PC-3 (cell line): Measurements from ENCODE around the gene ZNF43. TPM values are rescaled to one million over a fixed set of nuclear protein-coding genes. Genes with fewer than 3 reads are reported as not detected.
A peak's percentile ranks its signal among the peaks of the same experiment; 100 is the strongest.
"Not testable (repeated sequence)": the region's sequence is repeated elsewhere in the genome, so short reads cannot be mapped to it uniquely, and the experiment has no call there.

Source experiments
- ATAC-seq: fragments of 200-7000 bp; cut with Tn5 transposase; 2 replicates; pipeline ENCODE4 v1.9.1; 2020; ENCODE audit warnings: mild to moderate bottlenecking, moderate library complexity
- Bru-seq: library from RNA; stranded (reverse); fragments of 400-500 nt; gene quantifications from one replicate; lab custom pipeline; 2021; lab: Mats Ljungman, UMichigan
- BruChase-seq, 2 experiments: library from RNA; stranded (reverse); fragments of 400-500 nt; gene quantifications; one replicate each; lab custom pipeline; 2021; lab: Mats Ljungman, UMichigan
- BruUV-seq: library from RNA; stranded (reverse); fragments of 400-500 nt; replicated peaks from 2 replicates; lab custom pipeline; 2021; lab: Mats Ljungman, UMichigan
- CTCF ChIA-PET: fragments of 300-600 bp; sonication (Branson Sonifier 250); formaldehyde crosslinking; loops from one replicate; lab custom pipeline; 2022; ENCODE audit warnings: antibody characterized with exemption; lab: Charles Lee
- POLR2A ChIA-PET: fragments of 300-600 bp; sonication (Branson Sonifier 250); formaldehyde crosslinking; loops from one replicate; lab custom pipeline; 2022; ENCODE audit warnings: antibody characterized with exemption; ENCODE audit not compliant: unreplicated experiment; lab: Charles Lee
- DNase-seq: peaks from one replicate; pipeline ENCODE4 v3.0.0-alpha.2; 2015
- H2AFZ ChIP-seq: fragments of 300-600 bp; sonication (generic); 2 replicates; pipeline ENCODE4 v1.6.0; 2016; ENCODE audit warnings: antibody characterized with exemption, low read length
- H3F3A ChIP-seq: fragments of 300-600 bp; sonication (generic); one replicate; pipeline ENCODE4 v1.6.0; 2017; ENCODE audit warnings: antibody characterized with exemption, low read length, control low read depth, mild to moderate bottlenecking; ENCODE audit not compliant: unreplicated experiment
- H3K27ac ChIP-seq: fragments of 300-600 bp; sonication (generic); 2 replicates; pipeline ENCODE4 v1.5.1; 2016; ENCODE audit warnings: mild to moderate bottlenecking, low read length
- H3K27me3 ChIP-seq: fragments of 300-600 bp; sonication (generic); 2 replicates; pipeline ENCODE4 v1.6.1; 2016; ENCODE audit warnings: low read length, mixed read lengths
- H3K36me3 ChIP-seq: fragments of 300-600 bp; sonication (generic); 2 replicates; pipeline ENCODE4 v1.6.1; 2016; ENCODE audit warnings: low read depth, mixed run types, low read length, mixed read lengths
- H3K4me1 ChIP-seq: fragments of 300-600 bp; sonication (generic); 2 replicates; pipeline ENCODE4 v1.5.1; 2016; ENCODE audit warnings: low read length; ENCODE audit not compliant: insufficient read depth
- H3K4me2 ChIP-seq: fragments of 300-600 bp; sonication (generic); 2 replicates; pipeline ENCODE4 v1.6.0; 2016; ENCODE audit warnings: low read length
- H3K4me3 ChIP-seq: fragments of 300-600 bp; sonication (generic); 2 replicates; pipeline ENCODE4 v1.5.1; 2016; ENCODE audit warnings: mild to moderate bottlenecking, low read length, mixed read lengths
- H3K79me2 ChIP-seq: fragments of 300-600 bp; sonication (generic); 2 replicates; pipeline ENCODE4 v1.6.1; 2017; ENCODE audit warnings: low read length, mixed read lengths
- H3K9ac ChIP-seq: fragments of 300-600 bp; sonication (generic); 2 replicates; pipeline ENCODE4 v1.6.0; 2016; ENCODE audit warnings: mild to moderate bottlenecking, low read length
- H3K9me2 ChIP-seq: fragments of 300-600 bp; sonication (generic); replicated peaks from 2 replicates; pipeline ENCODE4 v1.6.1; 2016; ENCODE audit warnings: mixed run types, low read length, mixed read lengths
- H3K9me3 ChIP-seq: fragments of 300-600 bp; sonication (generic); 2 replicates; pipeline ENCODE4 v1.6.1; 2016; ENCODE audit warnings: low read length, mixed read lengths
- H4K20me1 ChIP-seq: fragments of 300-600 bp; sonication (generic); 2 replicates; pipeline ENCODE4 v1.6.1; 2016; ENCODE audit warnings: low read length, mixed read lengths
- CTCF ChIP-seq: fragments of 300-600 bp; sonication (generic); conservative IDR thresholded peaks from 2 replicates; pipeline ENCODE4 v1.5.1; 2017; ENCODE audit warnings: antibody characterized with exemption, low read depth, mild to moderate bottlenecking, low read length
- EZH2 ChIP-seq: fragments of 300-600 bp; sonication (generic); IDR thresholded peaks from one replicate; pipeline ENCODE4 v1.6.1; 2017; ENCODE audit warnings: antibody characterized with exemption, mild to moderate bottlenecking, low read length; ENCODE audit not compliant: unreplicated experiment
- EZH2phosphoT487 ChIP-seq: fragments of 300-600 bp; sonication (generic); IDR thresholded peaks from 2 replicates; pipeline ENCODE4 v1.6.1; 2018; ENCODE audit warnings: mild to moderate bottlenecking, antibody characterized with exemption, low read length, borderline replicate concordance
- intact Hi-C: fragments of 100-400 bp; cut with micrococcal nuclease; formaldehyde crosslinking; loops from 2 replicates; pipeline ENCODE4 v1.9.0; 2023
- long read RNA-seq: library from polyadenylated mRNA; unstranded; transcript quantifications from one replicate; pipeline ENCODE4 v2.0.0, GENCODE V29; 2021; ENCODE audit not compliant: unreplicated experiment
- total RNA-seq: library from RNA; depleted of rRNA; stranded (reverse); fragments of >200 nt; gene quantifications from 2 replicates; pipeline ENCODE4 v1.2.3, GENCODE V29; 2014; rRNA removed

Gene ZNF43
- total RNA-seq = 1.4 and 1.9 TPM in 2 replicates
- percentile 53 among the genes with signal in this experiment for Bru-seq, nascent RNA
- BruChase-seq, experiment 1, labeled RNA remaining after a 6-hour chase = percentile 48 among the genes with signal in this experiment
- percentile 53 among the genes with signal in this experiment for BruChase-seq, experiment 2, labeled RNA remaining after a 2-hour chase
- long read RNA-seq, partial matches to known transcripts = 0 of 7 reads
- long read RNA-seq, other reads (novel, unspliced or antisense) = 2 of 7 reads

GRCh38 chr19:21835810-21836444, at the start of gene ZNF43:
Gene ZNF43 (minus strand): TSS chr19:21836182. CDS start chr19:21836038, 144 bp downstream.
- ATAC-seq (peak; percentile 90), DNase-seq (peak; percentile 46)
- peak within 1 kb of the TSS; percentile 9; the same call in 1 of the 2 replicates for H2AFZ ChIP-seq
- no peaks in the 10 kb centered on the region for H3K9me2 ChIP-seq
- intact Hi-C loops = no loop called here
- H3K4me3 ChIP-seq = peak within 1 kb of the TSS; percentile 49
- H3K36me3 ChIP-seq = no peaks in the 10 kb centered on the region
- 0 out of 2 replicates have a peak within 1 kb of the TSS, but pooled peaks have one; percentile 16 for H3K4me2 ChIP-seq
- H3K27ac ChIP-seq = 0 out of 2 replicates have a peak within 1 kb of the TSS, but pooled peaks have one; percentile 9
- no peaks in the 10 kb centered on the region for H3K4me1 ChIP-seq
- H3F3A ChIP-seq = no peaks in the 10 kb centered on the region
- POLR2A ChIA-PET = interaction anchor here (1.0 kb wide), 1 partner anchor 16 kb away, joined by 4 read pairs; no protein-coding TSS in a partner anchor
- no peaks in the 10 kb centered on the region for H3K79me2 ChIP-seq
- peak within 1 kb of the TSS; percentile 43; the same call in 1 of the 2 replicates for H3K9ac ChIP-seq
- peaks cover 11% of the 10 kb centered on the region; the same call in 1 of the 2 replicates for H3K9me3 ChIP-seq
- no peaks in the 10 kb centered on the region for H3K27me3 ChIP-seq
- CTCF ChIA-PET = no interaction called here
- no peaks in the 10 kb centered on the region for H4K20me1 ChIP-seq
- TF ChIP-seq EZH2 = no peak
- TSS peak; percentile 88 for BruUV-seq

- H3K9me2 ChIP-seq, H3K9ac ChIP-seq, H3K27me3 ChIP-seq, H3K27ac ChIP-seq, CTCF ChIA-PET, H3K4me3 ChIP-seq, POLR2A ChIA-PET, H3K4me2 ChIP-seq, H3K79me2 ChIP-seq, DNase-seq, BruUV-seq, H3K9me3 ChIP-seq, H4K20me1 ChIP-seq, H3F3A ChIP-seq, ATAC-seq, H2AFZ ChIP-seq, H3K36me3 ChIP-seq, intact Hi-C loops, H3K4me1 ChIP-seq: not testable (repeated sequence)
Observed at GRCh38 chr19:21885516-21885915, 49.5 kb upstream of the ZNF43 start.

- H3K9me2 ChIP-seq, POLR2A ChIA-PET, H3K9ac ChIP-seq, H3K27me3 ChIP-seq, H2AFZ ChIP-seq, H4K20me1 ChIP-seq, H3K79me2 ChIP-seq, intact Hi-C loops, H3K4me3 ChIP-seq, DNase-seq, H3K9me3 ChIP-seq, H3K27ac ChIP-seq, BruUV-seq, H3K4me2 ChIP-seq, CTCF ChIA-PET, ATAC-seq, H3K4me1 ChIP-seq, H3K36me3 ChIP-seq, H3F3A ChIP-seq: not testable (repeated sequence)
Observed at GRCh38 chr19:21884786-21885185, 48.8 kb upstream of the ZNF43 start.

- ChIA-PET CTCF (no interaction called here), POLR2A (no interaction called here)
- H3K4me1 ChIP-seq = no peaks in the 10 kb centered on the region
- H3K9me3 ChIP-seq = peaks cover 5% of the 10 kb centered on the region; the same call in 1 of the 2 replicates
- no peaks in the 10 kb centered on the region for H3K79me2 ChIP-seq
- no peaks in the 10 kb centered on the region for H3F3A ChIP-seq
- H3K27me3 ChIP-seq = no peaks in the 10 kb centered on the region
- no peaks in the 10 kb centered on the region for H3K36me3 ChIP-seq
- no TSS peak for BruUV-seq
- no peaks in the 10 kb centered on the region for H3K9me2 ChIP-seq
- intact Hi-C loops = no loop called here
- DNase-seq (no peak), ATAC-seq (no peak)
- H3K9ac ChIP-seq = no peak overlapping the region
- no peak overlapping the region for H3K4me2 ChIP-seq
- no peak overlapping the region for H2AFZ ChIP-seq
- H3K27ac ChIP-seq = no peak overlapping the region
- H4K20me1 ChIP-seq = no peaks in the 10 kb centered on the region
- no peak for TF ChIP-seq EZH2
- no peak for TF ChIP-seq EZH2phosphoT487
- no peak for TF ChIP-seq CTCF
- no peak overlapping the region for H3K4me3 ChIP-seq
Observed at GRCh38 chr19:21883516-21883915, 47.5 kb upstream of the ZNF43 start.

- CTCF ChIA-PET, H3F3A ChIP-seq, DNase-seq, intact Hi-C loops, H3K9me3 ChIP-seq, POLR2A ChIA-PET, BruUV-seq, H3K4me3 ChIP-seq, H3K9ac ChIP-seq, H2AFZ ChIP-seq, H3K27ac ChIP-seq, H3K27me3 ChIP-seq, H3K79me2 ChIP-seq, H3K36me3 ChIP-seq, H3K9me2 ChIP-seq, H3K4me1 ChIP-seq, H3K4me2 ChIP-seq, H4K20me1 ChIP-seq, ATAC-seq: not testable (repeated sequence)
Observed at GRCh38 chr19:21880761-21881160, 44.8 kb upstream of the ZNF43 start.
